Memory B cell (primary cell): ENCODE measurements around the gene RAI1.

Source experiments
- ATAC-seq: fragments of 150-1000 bp; cut with Tn5 transposase; 2 replicates; pipeline ENCODE4 v1.10.0; 2021; ENCODE audit warnings: low read depth, mild to moderate bottlenecking, moderate library complexity
- DNase-seq, 2 donors: peaks; one replicate each; pipeline ENCODE4 v3.0.0; 2022; ENCODE audit warnings: low spot score in 2 of 2
- H3K27ac Mint-ChIP-seq: one replicate; pipeline ENCODE4 v1.8.0; 2022; ENCODE audit warnings: mild to moderate bottlenecking, moderate library complexity, mixed read lengths
- H3K27me3 Mint-ChIP-seq: one replicate; pipeline ENCODE4 v1.8.0; 2022; ENCODE audit warnings: mixed read lengths
- H3K36me3 Mint-ChIP-seq: one replicate; pipeline ENCODE4 v1.8.0; 2022; ENCODE audit warnings: mild to moderate bottlenecking, mixed read lengths
- H3K4me1 Mint-ChIP-seq: one replicate; pipeline ENCODE4 v1.8.0; 2022; ENCODE audit warnings: mixed read lengths
- H3K4me3 Mint-ChIP-seq: one replicate; pipeline ENCODE4 v1.8.0; 2022; ENCODE audit warnings: mild to moderate bottlenecking, moderate library complexity, mixed read lengths
- H3K9me3 Mint-ChIP-seq: one replicate; pipeline ENCODE4 v1.8.0; 2022; ENCODE audit warnings: mixed read lengths

The RAI1 gene

DNA sequence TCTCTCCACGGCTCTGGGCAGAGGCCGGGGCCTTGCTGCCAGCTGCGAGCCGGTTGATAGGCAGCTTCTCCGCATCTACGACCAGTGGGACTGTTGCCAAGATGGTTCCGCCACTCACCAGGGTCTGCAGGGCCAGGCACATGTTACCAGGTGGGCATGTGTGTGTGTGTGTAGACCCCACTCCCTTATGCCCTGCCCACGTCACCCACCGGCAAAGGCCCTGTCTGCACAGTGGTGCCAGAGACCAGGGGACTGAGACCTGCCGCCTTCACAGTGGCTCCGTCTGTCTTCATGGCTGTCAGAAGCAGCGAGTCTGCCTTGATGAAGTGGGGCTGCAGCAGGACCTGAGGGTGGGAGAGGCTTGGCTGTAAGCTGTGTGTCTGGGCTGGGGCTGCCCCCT lies 137.9 kb downstream of the RAI1 start:
- no peak overlapping the region for H3K4me3 Mint-ChIP-seq
- DNase-seq: no peak
- H3K36me3 Mint-ChIP-seq: peaks cover 6% of the 10 kb centered on the region
- H3K9me3 Mint-ChIP-seq: no peaks in the 10 kb centered on the region
- H3K27ac Mint-ChIP-seq: no peak overlapping the region
- H3K4me1 Mint-ChIP-seq: peaks cover 17% of the 10 kb centered on the region
- no peak for ATAC-seq
- H3K27me3 Mint-ChIP-seq: no peaks in the 10 kb centered on the region

DNA sequence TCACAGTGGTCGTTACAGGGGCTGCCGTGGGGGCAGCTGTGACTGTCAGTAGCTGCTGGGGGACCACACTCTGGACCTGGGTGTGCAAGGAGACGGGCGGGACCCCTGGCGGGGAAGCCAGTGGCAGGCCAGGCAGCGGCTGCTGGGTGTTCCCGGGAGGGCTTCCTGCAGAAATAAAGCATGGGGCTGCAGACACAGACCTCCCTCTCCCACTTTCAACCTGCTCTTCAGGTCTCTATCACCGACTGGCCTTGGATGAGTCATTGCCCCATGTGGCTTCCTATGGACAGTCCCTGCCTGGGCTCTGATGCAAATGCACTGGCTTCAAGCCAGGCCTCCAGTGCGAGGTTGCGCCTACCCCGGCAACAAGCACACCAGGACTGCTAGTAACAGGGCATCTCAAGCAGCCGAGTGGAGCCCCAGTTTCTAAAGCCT lies 138.3 kb downstream of the RAI1 start:
- H3K9me3 Mint-ChIP-seq: no peaks in the 10 kb centered on the region
- H3K27me3 Mint-ChIP-seq: no peaks in the 10 kb centered on the region
- H3K27ac Mint-ChIP-seq: peak overlapping the region; percentile 11
- DNase-seq: no peak
- H3K4me3 Mint-ChIP-seq: no peak overlapping the region
- peaks cover 19% of the 10 kb centered on the region for H3K4me1 Mint-ChIP-seq
- no peak for ATAC-seq
- peaks cover 5% of the 10 kb centered on the region for H3K36me3 Mint-ChIP-seq

GRCh38 chr17:17820046-17820445 lies 138.8 kb downstream of the RAI1 start:
- Mint-ChIP-seq H3K4me3 (no peak overlapping the region), H3K27ac (peak overlapping the region; percentile 50), H3K36me3 (peaks cover 4% of the 10 kb centered on the region), H3K27me3 (no peaks in the 10 kb centered on the region), H3K4me1 (peaks cover 23% of the 10 kb centered on the region), H3K9me3 (no peaks in the 10 kb centered on the region)
- DNase-seq (no peak), ATAC-seq (no peak)

DNA sequence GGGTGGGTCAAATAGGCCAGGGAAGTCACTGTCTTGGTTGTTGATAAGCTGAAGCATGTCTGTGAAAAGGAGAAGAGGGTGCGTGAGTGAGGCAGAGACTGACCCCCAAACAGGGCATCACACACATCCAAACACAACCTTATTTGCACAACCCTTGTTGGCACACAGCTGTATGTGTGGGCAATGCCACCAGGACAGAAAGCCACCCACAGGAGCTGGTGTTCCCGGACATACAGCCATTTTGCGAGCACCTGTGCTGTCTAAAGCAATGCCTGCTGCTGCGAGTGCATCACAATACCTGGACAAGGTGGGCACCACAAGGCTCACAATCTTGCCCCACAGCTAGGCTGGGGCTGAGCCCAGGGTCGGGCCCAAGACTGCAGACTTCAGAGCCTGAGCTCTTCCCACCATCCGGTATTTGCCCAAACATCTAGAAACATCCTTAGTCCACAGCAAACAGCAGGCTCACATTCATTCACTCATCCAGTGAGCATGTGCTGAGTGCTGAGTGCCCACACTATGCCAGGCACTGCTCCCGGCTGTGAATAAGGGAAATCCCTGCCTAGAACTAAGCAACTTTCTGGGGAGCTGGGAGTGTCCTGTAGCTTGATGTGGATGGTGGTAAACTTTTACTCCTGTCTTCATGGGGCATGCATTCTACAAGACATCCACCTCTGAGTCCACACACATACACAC lies 139.4 kb downstream of the RAI1 start:
- H3K9me3 Mint-ChIP-seq: no peaks in the 10 kb centered on the region
- peaks cover 24% of the 10 kb centered on the region for H3K4me1 Mint-ChIP-seq
- peaks cover 4% of the 10 kb centered on the region for H3K36me3 Mint-ChIP-seq
- H3K27me3 Mint-ChIP-seq: no peaks in the 10 kb centered on the region
- DNase-seq (no peak), ATAC-seq (no peak)
- H3K27ac Mint-ChIP-seq: peak overlapping the region; percentile 50
- no peak overlapping the region for H3K4me3 Mint-ChIP-seq

- DNase-seq (no peak), ATAC-seq (no peak)
- no peak overlapping the region for H3K4me3 Mint-ChIP-seq
- no peaks in the 10 kb centered on the region for H3K27me3 Mint-ChIP-seq
- H3K27ac Mint-ChIP-seq: no peak overlapping the region
- H3K36me3 Mint-ChIP-seq: peaks cover 2% of the 10 kb centered on the region
- H3K4me1 Mint-ChIP-seq: peaks cover 31% of the 10 kb centered on the region
- no peaks in the 10 kb centered on the region for H3K9me3 Mint-ChIP-seq
Observed at GRCh38 chr17:17822189-17822588, 140.9 kb downstream of the RAI1 start.

DNA sequence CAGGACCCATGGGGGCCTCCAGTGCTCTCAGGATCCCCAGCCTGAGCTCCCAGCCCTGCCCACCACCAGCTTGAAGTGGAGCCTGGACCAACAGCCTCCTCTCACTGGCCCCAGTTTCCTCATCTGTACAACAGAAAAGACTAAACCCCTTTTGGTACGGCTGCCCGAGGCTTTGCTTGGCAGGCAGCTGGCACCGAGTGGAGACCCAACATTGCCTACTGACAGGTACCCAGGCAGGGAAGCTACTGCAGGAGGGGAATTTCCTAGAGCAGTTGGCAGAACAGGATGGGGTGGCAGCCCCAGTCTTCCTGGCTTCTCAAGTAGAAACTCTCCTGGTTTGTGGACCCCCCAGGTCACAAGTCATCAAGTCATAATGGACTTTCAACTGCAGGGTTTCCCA lies 141.4 kb downstream of the RAI1 start:
- H3K9me3 Mint-ChIP-seq: no peaks in the 10 kb centered on the region

DNA sequence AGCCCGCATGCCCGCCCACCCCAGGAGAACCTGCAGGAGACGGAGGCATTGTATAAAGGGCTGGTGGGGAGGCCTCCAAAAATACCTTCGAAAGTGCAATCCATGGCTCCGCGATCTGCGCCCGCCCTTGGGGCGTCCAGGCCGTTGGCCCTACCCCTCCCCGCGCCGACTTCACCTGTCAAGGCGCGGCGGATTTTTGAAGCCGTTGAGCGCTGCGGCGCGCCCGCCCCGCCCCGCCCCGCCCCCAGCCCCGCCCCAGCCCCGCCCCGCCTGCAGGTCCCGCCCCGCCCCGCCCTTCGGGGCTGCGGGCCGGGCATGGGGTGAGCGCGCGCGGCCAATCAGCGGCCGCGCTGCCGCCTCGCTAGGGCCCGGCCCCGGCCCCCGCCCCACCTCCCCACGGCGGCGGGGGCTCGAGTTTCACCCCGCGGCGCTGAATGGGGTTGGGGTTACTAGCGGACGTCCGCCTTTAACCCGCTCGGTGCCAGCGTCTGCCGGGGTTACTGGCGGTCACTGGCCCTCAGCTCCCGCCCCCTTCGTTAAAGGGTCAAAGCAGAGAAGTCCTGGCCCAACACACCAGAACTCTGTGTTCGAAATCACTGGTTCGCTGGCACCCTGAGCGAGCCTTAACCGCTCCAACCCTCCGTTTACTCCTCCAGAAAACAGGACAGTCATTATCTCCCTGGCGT lies 142.3 kb downstream of the RAI1 start:
- no peaks in the 10 kb centered on the region for H3K9me3 Mint-ChIP-seq
- ATAC-seq (peak; percentile 90), DNase-seq (peak; percentile 68 to 78)
- no peaks in the 10 kb centered on the region for H3K27me3 Mint-ChIP-seq
- peaks cover 4% of the 10 kb centered on the region for H3K36me3 Mint-ChIP-seq
- H3K4me3 Mint-ChIP-seq: peak overlapping the region; percentile 81
- H3K4me1 Mint-ChIP-seq: peaks cover 34% of the 10 kb centered on the region
- H3K27ac Mint-ChIP-seq: peak overlapping the region; percentile 74

More for the DNA sequence above, 141.4 kb downstream of the RAI1 start:
- Mint-ChIP-seq H3K27ac (no peak overlapping the region), H3K4me3 (peak overlapping the region; percentile 24), H3K4me1 (peaks cover 31% of the 10 kb centered on the region), H3K27me3 (no peaks in the 10 kb centered on the region), H3K36me3 (peaks cover 2% of the 10 kb centered on the region)
- ATAC-seq: no peak
- DNase-seq: no peak

GRCh38 chr17:17824119-17824782 lies 143.0 kb downstream of the RAI1 start:
- peak overlapping the region; percentile 81 for H3K4me3 Mint-ChIP-seq
- DNase-seq (no peak), ATAC-seq (peak; percentile 20)
- H3K27me3 Mint-ChIP-seq: no peaks in the 10 kb centered on the region
- H3K4me1 Mint-ChIP-seq: peaks cover 30% of the 10 kb centered on the region
- peaks cover 1% of the 10 kb centered on the region for H3K36me3 Mint-ChIP-seq
- no peaks in the 10 kb centered on the region for H3K9me3 Mint-ChIP-seq
- H3K27ac Mint-ChIP-seq: peak overlapping the region; percentile 74

- Mint-ChIP-seq H3K36me3 (peaks cover 1% of the 10 kb centered on the region), H3K4me3 (peak overlapping the region; percentile 81), H3K4me1 (peaks cover 28% of the 10 kb centered on the region), H3K9me3 (no peaks in the 10 kb centered on the region), H3K27ac (peak overlapping the region; percentile 74), H3K27me3 (no peaks in the 10 kb centered on the region)
- DNase-seq (no peak), ATAC-seq (no peak)
Observed at GRCh38 chr17:17824783-17825614, 143.7 kb downstream of the RAI1 start.

DNA sequence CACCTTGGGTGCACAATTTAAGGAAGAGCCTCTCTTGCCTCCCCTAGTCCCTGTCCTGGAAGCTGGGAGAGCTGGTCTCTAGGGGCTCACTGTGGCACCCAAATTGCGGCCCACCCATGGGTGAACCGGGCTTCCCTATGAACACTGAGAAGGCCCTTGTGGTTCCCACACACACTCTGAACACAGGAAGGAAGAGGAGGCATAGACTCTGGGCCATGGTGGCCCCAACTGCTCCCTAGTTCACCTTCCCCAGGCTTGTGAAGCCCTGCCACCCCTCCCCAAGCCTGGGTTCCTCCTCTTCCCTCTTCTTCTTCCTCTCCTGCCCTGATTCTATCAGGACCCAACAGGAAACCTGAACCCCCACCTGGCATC lies 145.1 kb downstream of the RAI1 start:
- no peak for DNase-seq
- Mint-ChIP-seq H3K4me3 (no peak overlapping the region), H3K4me1 (peaks cover 29% of the 10 kb centered on the region)

GRCh38 chr17:17826942-17827785 lies 145.9 kb downstream of the RAI1 start:
- H3K36me3 Mint-ChIP-seq: peaks cover 2% of the 10 kb centered on the region
- no peak overlapping the region for H3K4me3 Mint-ChIP-seq
- DNase-seq (no peak), ATAC-seq (no peak)
- no peak overlapping the region for H3K27ac Mint-ChIP-seq
- H3K27me3 Mint-ChIP-seq: no peaks in the 10 kb centered on the region
- H3K4me1 Mint-ChIP-seq: peaks cover 29% of the 10 kb centered on the region
- no peaks in the 10 kb centered on the region for H3K9me3 Mint-ChIP-seq

More for the DNA sequence above, 145.1 kb downstream of the RAI1 start:
- Mint-ChIP-seq H3K9me3 (no peaks in the 10 kb centered on the region), H3K36me3 (peaks cover 1% of the 10 kb centered on the region), H3K27ac (peak overlapping the region; percentile 41), H3K27me3 (no peaks in the 10 kb centered on the region)
- no peak for ATAC-seq

DNA sequence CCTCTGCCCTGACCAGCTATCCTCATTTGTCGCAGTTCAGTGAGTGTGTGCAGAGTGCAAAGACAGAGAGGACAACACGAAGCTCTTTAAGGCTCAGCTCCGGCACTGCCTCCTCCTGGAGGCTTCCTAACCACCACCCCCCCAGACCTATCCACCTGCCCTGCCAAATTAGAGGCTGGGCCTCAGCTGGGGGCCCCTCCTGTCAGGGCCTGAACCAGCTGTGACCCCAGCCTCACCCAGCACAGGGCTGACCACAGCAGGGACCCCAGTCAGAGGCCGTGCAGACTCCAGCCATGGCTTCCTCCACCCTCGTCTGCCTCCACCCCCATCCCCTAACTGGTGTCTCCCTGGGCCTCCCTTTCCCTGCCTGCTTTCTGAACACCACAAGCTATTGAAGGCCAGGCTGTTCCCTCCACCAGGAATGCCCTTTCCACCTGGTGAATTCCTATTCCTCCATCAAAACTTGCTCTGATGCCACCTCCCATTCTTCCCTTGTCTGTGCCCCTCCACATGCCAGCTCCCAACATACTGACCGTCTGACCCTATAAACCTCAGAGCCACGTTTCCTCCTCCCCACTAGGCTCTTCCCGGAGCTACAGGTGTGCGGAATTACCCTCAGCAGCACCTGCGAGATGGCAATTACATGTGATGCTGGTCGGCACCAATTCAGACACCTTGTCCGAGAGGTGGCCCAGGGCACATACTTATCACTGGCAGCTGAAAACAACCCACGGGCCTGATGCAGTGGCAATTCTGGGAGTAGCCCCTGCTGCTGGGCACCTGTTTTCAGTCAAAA lies 146.8 kb downstream of the RAI1 start:
- Mint-ChIP-seq H3K9me3 (no peaks in the 10 kb centered on the region), H3K4me3 (no peak overlapping the region), H3K4me1 (peaks cover 26% of the 10 kb centered on the region), H3K27me3 (no peaks in the 10 kb centered on the region), H3K36me3 (peaks cover 4% of the 10 kb centered on the region), H3K27ac (no peak overlapping the region)
- DNase-seq (no peak), ATAC-seq (no peak)

DNA sequence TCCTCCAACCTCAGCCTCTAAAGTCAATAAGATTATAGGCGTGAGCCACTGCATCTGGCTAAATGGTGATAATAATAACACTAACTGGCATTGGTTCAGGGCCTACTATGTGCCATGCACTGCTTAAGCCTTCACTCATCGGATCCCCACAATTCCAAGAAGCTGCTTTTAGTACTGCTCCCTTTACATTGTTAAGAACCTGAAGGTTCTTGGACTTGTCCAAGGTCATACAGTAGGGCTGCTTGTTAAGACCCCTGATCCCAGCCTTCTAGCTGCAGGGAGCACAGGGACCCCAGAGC lies 149.0 kb downstream of the RAI1 start:
- no peak for DNase-seq
- H3K27ac Mint-ChIP-seq: no peak overlapping the region
- no peak overlapping the region for H3K4me3 Mint-ChIP-seq
- ATAC-seq: no peak
- no peaks in the 10 kb centered on the region for H3K27me3 Mint-ChIP-seq
- H3K4me1 Mint-ChIP-seq: peaks cover 30% of the 10 kb centered on the region
- H3K9me3 Mint-ChIP-seq: no peaks in the 10 kb centered on the region
- H3K36me3 Mint-ChIP-seq: peaks cover 4% of the 10 kb centered on the region
